HAP-1 (cell line): ENCODE results near the gene WWOX.

Experiments used
- DNase-seq, 2 experiments: peaks; one replicate each; pipeline ENCODE4 v3.0.0-alpha.2; 2016 to 2020; ENCODE audit warnings: low spot score in 2 of 2
- H3K27me3 ChIP-seq: fragments of 250-450 bp; sonication (Bioruptor Pico); 2 replicates; pipeline ENCODE4 v1.5.1; 2020; ENCODE audit warnings: low read depth, mild to moderate bottlenecking, moderate library complexity
- H3K36me3 ChIP-seq: fragments of 250-450 bp; sonication (Bioruptor Pico); replicated peaks from 2 replicates; pipeline ENCODE4 v1.5.1; 2020; ENCODE audit warnings: mild to moderate bottlenecking
- H3K4me1 ChIP-seq: fragments of 250-450 bp; sonication (Bioruptor Pico); 2 replicates; pipeline ENCODE4 v1.5.1; 2020; ENCODE audit warnings: mild to moderate bottlenecking
- H3K4me3 ChIP-seq: fragments of 250-450 bp; sonication (Bioruptor Pico); 2 replicates; pipeline ENCODE4 v1.5.1; 2020; ENCODE audit warnings: mild to moderate bottlenecking, moderate library complexity
- H3K9me3 ChIP-seq: fragments of 250-450 bp; sonication (Bioruptor Pico); 2 replicates; pipeline ENCODE4 v1.5.1; 2020; ENCODE audit warnings: mild to moderate bottlenecking, moderate library complexity
- in situ Hi-C: fragments of 300-500 bp; cut with MboI; formaldehyde crosslinking; loops from 3 replicates; pipeline ENCODE4 v1.14.3; 2020; ENCODE audit warnings: low sequenced_read_pairs, inconsistent platforms, mixed read lengths

WWOX gene

GRCh38 chr16:78271981-78272380 lies 172.5 kb downstream of the WWOX start:
- no peak overlapping the region for H3K4me3 ChIP-seq

GRCh38 chr16:78274771-78275170 lies 175.3 kb downstream of the WWOX start:
- no peaks in the 10 kb centered on the region for H3K36me3 ChIP-seq
- in situ Hi-C loops = no loop called here
- no peak overlapping the region for H3K4me3 ChIP-seq
- no peaks in the 10 kb centered on the region for H3K9me3 ChIP-seq
- H3K4me1 ChIP-seq = no peaks in the 10 kb centered on the region
- no peaks in the 10 kb centered on the region for H3K27me3 ChIP-seq
- no peak for DNase-seq

More at GRCh38 chr16:78271981-78272380, 172.5 kb downstream of the WWOX start:
- H3K36me3 ChIP-seq = no peaks in the 10 kb centered on the region
- no peak for DNase-seq
- H3K9me3 ChIP-seq = no peaks in the 10 kb centered on the region
- H3K27me3 ChIP-seq = no peaks in the 10 kb centered on the region
- no peaks in the 10 kb centered on the region for H3K4me1 ChIP-seq
- in situ Hi-C loops = no loop called here

GRCh38 chr16:78275420-78275819 lies 176.0 kb downstream of the WWOX start:
- Histone ChIP-seq H3K4me1 (no peaks in the 10 kb centered on the region), H3K9me3 (no peaks in the 10 kb centered on the region), H3K36me3 (no peaks in the 10 kb centered on the region), H3K4me3 (no peak overlapping the region), H3K27me3 (no peaks in the 10 kb centered on the region)
- DNase-seq = no peak
- in situ Hi-C loops = no loop called here

GRCh38 chr16:78277321-78278055 lies 178.0 kb downstream of the WWOX start:
- Histone ChIP-seq H3K9me3 (no peaks in the 10 kb centered on the region), H3K36me3 (no peaks in the 10 kb centered on the region), H3K27me3 (no peaks in the 10 kb centered on the region), H3K4me1 (no peaks in the 10 kb centered on the region), H3K4me3 (no peak overlapping the region)
- DNase-seq = no peak
- in situ Hi-C loops = no loop called here

- no peak for DNase-seq
- in situ Hi-C loops = no loop called here
- H3K4me3 ChIP-seq = no peak overlapping the region
- H3K27me3 ChIP-seq = no peaks in the 10 kb centered on the region
- no peaks in the 10 kb centered on the region for H3K9me3 ChIP-seq
- no peaks in the 10 kb centered on the region for H3K4me1 ChIP-seq
- no peaks in the 10 kb centered on the region for H3K36me3 ChIP-seq
Measured at GRCh38 chr16:78278056-78278450, 178.6 kb downstream of the WWOX start.

GRCh38 chr16:78281115-78281514 lies 181.7 kb downstream of the WWOX start:
- H3K9me3 ChIP-seq = no peaks in the 10 kb centered on the region
- no peaks in the 10 kb centered on the region for H3K4me1 ChIP-seq
- no peak overlapping the region for H3K4me3 ChIP-seq
- no peaks in the 10 kb centered on the region for H3K36me3 ChIP-seq
- in situ Hi-C loops = no loop called here
- no peaks in the 10 kb centered on the region for H3K27me3 ChIP-seq
- DNase-seq = no peak

GRCh38 chr16:78283548-78284251 lies 184.2 kb downstream of the WWOX start:
- in situ Hi-C loops = no loop called here
- no peaks in the 10 kb centered on the region for H3K4me1 ChIP-seq
- no peaks in the 10 kb centered on the region for H3K27me3 ChIP-seq
- no peaks in the 10 kb centered on the region for H3K9me3 ChIP-seq
- H3K4me3 ChIP-seq = no peak overlapping the region
- no peak for DNase-seq
- no peaks in the 10 kb centered on the region for H3K36me3 ChIP-seq

GRCh38 chr16:78284326-78284725 lies 184.9 kb downstream of the WWOX start:
- in situ Hi-C loops = no loop called here
- Histone ChIP-seq H3K36me3 (no peaks in the 10 kb centered on the region), H3K4me3 (no peak overlapping the region), H3K9me3 (no peaks in the 10 kb centered on the region), H3K27me3 (no peaks in the 10 kb centered on the region), H3K4me1 (no peaks in the 10 kb centered on the region)
- no peak for DNase-seq

GRCh38 chr16:78284957-78285434 lies 185.5 kb downstream of the WWOX start:
- Histone ChIP-seq H3K9me3 (no peaks in the 10 kb centered on the region), H3K36me3 (no peaks in the 10 kb centered on the region), H3K4me3 (no peak overlapping the region), H3K27me3 (no peaks in the 10 kb centered on the region), H3K4me1 (no peaks in the 10 kb centered on the region)
- in situ Hi-C loops = no loop called here
- DNase-seq = no peak

- Histone ChIP-seq H3K9me3 (no peaks in the 10 kb centered on the region), H3K36me3 (no peaks in the 10 kb centered on the region), H3K4me3 (no peak overlapping the region), H3K27me3 (no peaks in the 10 kb centered on the region), H3K4me1 (no peaks in the 10 kb centered on the region)
- no peak for DNase-seq
- in situ Hi-C loops = no loop called here
Measured at GRCh38 chr16:78285437-78285922, 186.0 kb downstream of the WWOX start.

- no peak overlapping the region for H3K4me3 ChIP-seq
- no peaks in the 10 kb centered on the region for H3K9me3 ChIP-seq
- in situ Hi-C loops = no loop called here
- no peak for DNase-seq
- H3K36me3 ChIP-seq = no peaks in the 10 kb centered on the region
- H3K27me3 ChIP-seq = no peaks in the 10 kb centered on the region
- H3K4me1 ChIP-seq = no peaks in the 10 kb centered on the region
Measured at GRCh38 chr16:78286065-78286464, 186.6 kb downstream of the WWOX start.

- Histone ChIP-seq H3K4me3 (no peak overlapping the region), H3K36me3 (no peaks in the 10 kb centered on the region), H3K4me1 (no peaks in the 10 kb centered on the region), H3K9me3 (no peaks in the 10 kb centered on the region), H3K27me3 (no peaks in the 10 kb centered on the region)
- no peak for DNase-seq
- in situ Hi-C loops = no loop called here
Measured at GRCh38 chr16:78288888-78289287, 189.4 kb downstream of the WWOX start.

- Histone ChIP-seq H3K36me3 (no peaks in the 10 kb centered on the region), H3K4me3 (no peak overlapping the region), H3K27me3 (no peaks in the 10 kb centered on the region), H3K9me3 (no peaks in the 10 kb centered on the region), H3K4me1 (no peaks in the 10 kb centered on the region)
- DNase-seq = no peak
- in situ Hi-C loops = no loop called here
Measured at GRCh38 chr16:78289373-78289772, 189.9 kb downstream of the WWOX start.

GRCh38 chr16:78289844-78290277 lies 190.4 kb downstream of the WWOX start:
- Histone ChIP-seq H3K4me3 (no peak overlapping the region), H3K9me3 (no peaks in the 10 kb centered on the region), H3K36me3 (no peaks in the 10 kb centered on the region), H3K27me3 (no peaks in the 10 kb centered on the region), H3K4me1 (no peaks in the 10 kb centered on the region)
- in situ Hi-C loops = no loop called here
- no peak for DNase-seq
